AML-193 (cell line): Measurements from ENCODE around the gene FARS2.

Experiments used
- DNase-seq, 2 experiments: peaks; one replicate each; lab custom pipeline; 2025; lab: John Stamatoyannopoulos, UW

The FARS2 gene

GRCh38 chr6:5287205-5287965, 26.1 kb downstream of the FARS2 start:
- no peak for DNase-seq

GRCh38 chr6:5287966-5288297, 26.6 kb downstream of the FARS2 start:
- no peak for DNase-seq

GRCh38 chr6:5290097-5290496, 28.8 kb downstream of the FARS2 start:
- no peak for DNase-seq

GRCh38 chr6:5290500-5290899, 29.2 kb downstream of the FARS2 start:
- no peak for DNase-seq

- no peak for DNase-seq
Observed at GRCh38 chr6:5292154-5292553, 30.8 kb downstream of the FARS2 start.

GRCh38 chr6:5293692-5294091, 32.4 kb downstream of the FARS2 start:
- no peak for DNase-seq

GRCh38 chr6:5294392-5295211, 33.3 kb downstream of the FARS2 start:
- peak; percentile 20 to 41 for DNase-seq

GRCh38 chr6:5295623-5296022, 34.3 kb downstream of the FARS2 start:
- no peak for DNase-seq

GRCh38 chr6:5300206-5300764, 39.0 kb downstream of the FARS2 start:
- no peak for DNase-seq

- DNase-seq, result no peak
Observed at GRCh38 chr6:5302220-5302946, 41.1 kb downstream of the FARS2 start.

GRCh38 chr6:5302995-5303622, 41.8 kb downstream of the FARS2 start:
- DNase-seq, result no peak

GRCh38 chr6:5303682-5304081, 42.4 kb downstream of the FARS2 start:
- no peak for DNase-seq

- no peak for DNase-seq
Observed at GRCh38 chr6:5305968-5306626, 44.8 kb downstream of the FARS2 start.

GRCh38 chr6:5307058-5307457, 45.7 kb downstream of the FARS2 start:
- no peak for DNase-seq

GRCh38 chr6:5308066-5308465, 46.8 kb downstream of the FARS2 start:
- no peak for DNase-seq

GRCh38 chr6:5314191-5314865, 53.0 kb downstream of the FARS2 start:
- no peak for DNase-seq

GRCh38 chr6:5315881-5316280, 54.6 kb downstream of the FARS2 start:
- no peak for DNase-seq

- DNase-seq, result no peak
Observed at GRCh38 chr6:5316951-5317350, 55.6 kb downstream of the FARS2 start.

- DNase-seq, result no peak
Observed at GRCh38 chr6:5318617-5319272, 57.4 kb downstream of the FARS2 start.

- no peak for DNase-seq
Observed at GRCh38 chr6:5323979-5324378, 62.7 kb downstream of the FARS2 start.
